ENCODE results near the gene CDKN2D. TPM values are rescaled to one million over a fixed set of nuclear protein-coding genes. Genes with fewer than 3 reads are reported as not detected.

Gene CDKN2D
- total RNA-seq, 1 donor from 2014 or later: 6.6 TPM

GRCh38 chr19:10566408-10566657 is 2.4 kb downstream of the CDKN2D start:
- no peak for FAIRE-seq
- TF ChIP-seq CTCF (IDR thresholded peaks at IDR 0.05; ENCODE audit: insufficient read depth, low read length, severe bottlenecking): no peak

GRCh38 chr19:10565567-10566407 is 3.0 kb downstream of the CDKN2D start, which contains the start of gene KRI1:
Gene KRI1, minus strand, starts transcription at chr19:10566010. Its CDS starts 11 bp downstream, at chr19:10565999.
- Histone ChIP-seq H3K27me3 (ENCODE audit: control insufficient read depth, insufficient read depth, low read length) (no peaks in the 10 kb centered on the region), H3K36me3 (ENCODE audit: control insufficient read depth, insufficient read depth, low read length) (peaks cover 9% of the 10 kb centered on the region), H3K4me3 (ENCODE audit: low read depth, low read length) (peak within 1 kb of the TSS; percentile 99)
- peak; percentile 51 for TF ChIP-seq CTCF (IDR thresholded peaks at IDR 0.05; ENCODE audit: insufficient read depth, low read length, severe bottlenecking)
- no peak for FAIRE-seq
- peak; percentile 91 for DNase-seq (ENCODE audit: low read depth)

More at GRCh38 chr19:10566408-10566657, 2.4 kb downstream of the CDKN2D start:
- Histone ChIP-seq H3K27me3 (ENCODE audit: control insufficient read depth, insufficient read depth, low read length) (no peaks in the 10 kb centered on the region), H3K36me3 (ENCODE audit: control insufficient read depth, insufficient read depth, low read length) (peaks cover 6% of the 10 kb centered on the region), H3K4me3 (ENCODE audit: low read depth, low read length) (peak overlapping the region; percentile 99)
- no peak for DNase-seq (ENCODE audit: low read depth)

GRCh38 chr19:10565028-10565566 is 3.7 kb downstream of the CDKN2D start:
- peaks cover 13% of the 10 kb centered on the region for H3K36me3 ChIP-seq (ENCODE audit: control insufficient read depth, insufficient read depth, low read length)
- H3K27me3 ChIP-seq (ENCODE audit: control insufficient read depth, insufficient read depth, low read length): no peaks in the 10 kb centered on the region
- peak; percentile 53 for TF ChIP-seq CTCF (IDR thresholded peaks at IDR 0.05; ENCODE audit: insufficient read depth, low read length, severe bottlenecking)
- no peak for DNase-seq (ENCODE audit: low read depth)
- peak overlapping the region; percentile 99 for H3K4me3 ChIP-seq (ENCODE audit: low read depth, low read length)
- FAIRE-seq: no peak

- Histone ChIP-seq H3K4me3 (ENCODE audit: low read depth, low read length) (no peak overlapping the region), H3K36me3 (ENCODE audit: control insufficient read depth, insufficient read depth, low read length) (peaks cover 27% of the 10 kb centered on the region), H3K27me3 (ENCODE audit: control insufficient read depth, insufficient read depth, low read length) (no peaks in the 10 kb centered on the region)
- no peak for TF ChIP-seq CTCF (IDR thresholded peaks at IDR 0.05; ENCODE audit: insufficient read depth, low read length, severe bottlenecking)
- no peak for FAIRE-seq
- DNase-seq (ENCODE audit: low read depth): no peak
Measured at GRCh38 chr19:10562609-10563008, 6.2 kb downstream of the CDKN2D start.

GRCh38 chr19:10560154-10560553 is 8.6 kb downstream of the CDKN2D start:
- DNase-seq (ENCODE audit: low read depth) (no peak), FAIRE-seq (no peak)

More at GRCh38 chr19:10560154-10560553, 8.6 kb downstream of the CDKN2D start:
- H3K36me3 ChIP-seq (ENCODE audit: control insufficient read depth, insufficient read depth, low read length): peaks cover 31% of the 10 kb centered on the region
- no peak overlapping the region for H3K4me3 ChIP-seq (ENCODE audit: low read depth, low read length)
- no peaks in the 10 kb centered on the region for H3K27me3 ChIP-seq (ENCODE audit: control insufficient read depth, insufficient read depth, low read length)
- TF ChIP-seq CTCF (IDR thresholded peaks at IDR 0.05; ENCODE audit: insufficient read depth, low read length, severe bottlenecking): no peak

Data from bronchial epithelial cell (primary cell).